Measurements from ENCODE around the gene GPX4. TPM values are rescaled to one million over a fixed set of nuclear protein-coding genes. Genes with fewer than 3 reads are reported as not detected.

Gene GPX4
- total and polyA plus RNA-seq, 2 of the 13 experiments (the other 11 are each of a cell fraction or from before 2014, with no cell fraction given): 535 to 613 TPM

DNA sequence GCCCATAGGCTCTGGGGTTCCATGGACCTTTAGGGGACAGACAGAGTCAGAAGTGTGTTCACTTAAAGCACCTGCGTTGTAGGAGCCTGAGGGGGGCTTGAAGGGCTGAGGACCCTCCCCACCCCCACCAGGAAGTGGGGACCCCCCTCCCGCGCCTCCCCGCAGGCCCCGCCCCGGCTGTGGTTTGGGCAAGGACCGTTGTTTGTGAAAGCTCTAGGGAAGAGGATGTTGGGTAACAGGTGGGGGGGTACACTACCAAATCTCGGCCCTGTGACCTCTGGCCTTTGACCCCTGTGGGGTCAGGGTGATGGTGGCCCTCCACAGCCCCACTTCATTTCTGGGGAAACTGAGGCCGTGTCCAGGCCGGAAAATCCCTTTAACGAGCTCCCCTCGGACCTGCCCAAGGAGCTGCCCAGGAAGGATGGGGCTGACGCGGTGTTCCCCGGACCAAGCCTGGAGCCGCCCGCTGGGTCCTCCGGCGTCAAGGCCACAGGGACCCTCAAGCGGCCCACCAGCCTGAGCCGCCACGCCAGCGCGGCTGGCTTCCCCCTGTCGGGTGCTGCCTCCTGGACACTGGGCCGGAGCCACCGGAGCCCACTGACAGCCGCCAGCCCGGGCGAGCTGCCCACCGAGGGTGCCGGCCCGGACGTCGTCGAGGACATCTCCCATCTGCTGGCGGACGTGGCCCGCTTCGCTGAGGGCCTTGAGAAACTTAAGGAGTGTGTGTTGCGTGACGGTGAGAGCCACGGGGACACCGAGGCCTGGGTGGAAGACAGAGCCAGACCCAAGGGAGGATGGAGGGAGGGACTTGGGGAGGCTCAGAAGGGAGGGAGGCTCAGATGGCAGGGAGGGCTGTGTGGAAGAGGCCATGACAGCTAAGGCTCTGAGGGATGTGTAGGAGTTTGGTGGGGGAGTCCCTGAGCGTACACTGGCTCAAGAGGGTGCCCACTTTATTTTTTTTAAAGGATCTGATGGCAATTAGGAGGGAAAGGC, 35.5 kb upstream of the GPX4 start (continued):
- TF ChIP-seq PATZ1 (CRISPR knock-in tag; IDR thresholded peaks at IDR 0.05): 0 out of 2 replicates have a peak, but pooled peaks have one; percentile 22

DNA sequence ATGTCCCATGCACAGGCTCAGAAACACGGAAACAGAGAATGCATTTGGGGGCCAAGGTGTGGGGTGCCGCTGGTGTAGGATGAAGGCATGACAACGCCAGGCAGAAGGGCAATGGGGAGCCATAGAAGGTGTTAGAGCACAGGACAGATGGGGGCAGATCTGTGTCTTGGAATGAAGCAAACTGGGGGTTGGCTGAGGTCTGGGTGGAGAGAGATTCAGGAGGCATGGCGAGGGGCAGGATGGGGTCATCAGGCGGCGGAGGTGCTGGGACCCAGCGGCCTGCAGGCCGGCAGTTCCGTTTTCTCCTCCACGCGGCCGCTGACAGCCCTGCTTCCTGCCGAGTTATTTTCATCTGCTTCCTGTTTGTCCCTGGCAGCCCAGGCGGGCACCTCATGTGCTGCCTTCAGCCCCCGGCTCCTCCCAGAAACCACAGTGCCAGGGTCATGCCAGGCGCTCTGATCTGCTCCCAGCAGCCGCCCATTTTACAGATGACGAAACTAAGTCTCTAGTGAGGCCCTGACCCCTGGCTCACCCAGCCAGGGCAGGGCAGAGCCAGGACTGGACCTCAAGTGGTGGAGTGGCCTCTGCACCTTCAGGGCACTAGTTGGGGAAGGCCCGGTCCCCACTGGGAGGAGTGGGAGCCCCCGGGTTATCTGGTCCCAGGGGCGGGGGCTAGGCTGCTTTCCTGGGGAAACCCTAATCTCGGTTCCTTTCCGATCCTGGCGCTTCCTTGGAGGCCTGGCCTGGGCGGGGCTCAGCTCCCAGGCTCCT, 34.6 kb upstream of the GPX4 start:
- no TSS peak for BruUV-seq (replicated peaks)
- DNase-seq (ENCODE audit: low spot score) (no peak), FAIRE-seq (no peak), ATAC-seq (no peak)
- Histone ChIP-seq H3K79me2 (ENCODE audit: insufficient read depth, low read length) (no peaks in the 10 kb centered on the region), H2AFZ (ENCODE audit: low read length) (no peak overlapping the region), H3K9me3 (ENCODE audit: low read length) (no peaks in the 10 kb centered on the region), H3K27me3 (ENCODE audit: control insufficient read depth in 1 of 2, insufficient read depth in 2 of 2, low read length in 2 of 2) (no peaks in the 10 kb centered on the region), H3K4me1 (ENCODE audit: insufficient read depth, low read length) (peaks cover 43% of the 10 kb centered on the region), H3K27ac (ENCODE audit: extremely low read length, insufficient read depth, low read length) (no peak overlapping the region), H3K4me3 (replicated peaks in 1 of 3; ENCODE audit: insufficient read depth in 1 of 3, low read depth in 2 of 3, low read length in 3 of 3) (no peak overlapping the region), H3K36me3 (replicated peaks in 1 of 2; ENCODE audit: control insufficient read depth in 1 of 2, insufficient read depth in 2 of 2, low read length in 2 of 2) (no peaks in the 10 kb centered on the region), H3K4me2 (ENCODE audit: low read depth, low read length) (no peak overlapping the region), H4K20me1 (ENCODE audit: insufficient read depth, low read length) (no peaks in the 10 kb centered on the region), H3K9ac (ENCODE audit: insufficient read depth, low read depth, low read length) (no peak overlapping the region)
- in situ Hi-C loops (cut with HindIII; ENCODE audit: extremely low pct_ligation_motif_present, low pct_unique_long_range_greater_than_20kb) (loop anchor here (5.0 kb wide), 1 partner anchor 33 kb away; the partner anchor contains the start of gene GPX4), intact Hi-C loops (cut with micrococcal nuclease; ENCODE audit: unreplicated experiment) (no loop called here)
- WGBS (ENCODE audit: low lambda C conversion rate): 89% methylated on average over 25 of the region's 25 CpGs
- TF ChIP-seq, protein P1, sequence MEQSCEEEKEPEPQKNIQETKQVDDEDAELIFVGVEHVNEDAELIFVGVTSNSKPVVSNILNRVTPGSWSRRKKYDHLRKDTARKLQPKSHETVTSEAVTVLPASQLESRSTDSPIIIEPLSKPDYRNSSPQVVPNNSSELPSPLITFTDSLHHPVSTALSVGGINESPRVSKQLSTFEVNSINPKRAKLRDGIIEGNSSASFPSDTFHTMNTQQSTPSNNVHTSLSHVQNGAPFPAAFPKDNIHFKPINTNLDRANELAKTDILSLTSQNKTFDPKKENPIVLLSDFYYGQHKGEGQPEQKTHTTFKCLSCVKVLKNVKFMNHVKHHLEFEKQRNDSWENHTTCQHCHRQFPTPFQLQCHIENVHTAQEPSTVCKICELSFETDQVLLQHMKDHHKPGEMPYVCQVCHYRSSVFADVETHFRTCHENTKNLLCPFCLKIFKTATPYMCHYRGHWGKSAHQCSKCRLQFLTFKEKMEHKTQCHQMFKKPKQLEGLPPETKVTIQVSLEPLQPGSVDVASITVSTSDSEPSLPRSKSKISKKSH (CRISPR knock-in tag; IDR thresholded peaks at IDR 0.05; ENCODE audit: borderline replicate concordance): no peak
- TF ChIP-seq ZNF629 (CRISPR knock-in tag; conservative IDR thresholded peaks at IDR 0.05): peak; percentile 87
- peak; percentile 25 for TF ChIP-seq ZFP36 (IDR thresholded peaks at IDR 0.05; ENCODE audit: borderline replicate concordance, low read depth, low read length, partially characterized antibody)
- 0 out of 2 replicates have a peak, but pooled peaks have one; percentile 55 for TF ChIP-seq HNRNPL (IDR thresholded peaks at IDR 0.05; ENCODE audit: low read depth, low read length)
- POLR2A ChIA-PET: no interaction called here
- CTCF ChIA-PET (ENCODE audit: low intra/inter-chr PET ratio, low total read pairs): no interaction called here
